Breast epithelium (tissue), 4 donors: ENCODE results near the gene NFKB1. TPM values are rescaled to one million over a fixed set of nuclear protein-coding genes. Genes with fewer than 3 reads are reported as not detected.

Experiments
- DNase-seq, 2 donors: peaks; one replicate each; pipeline ENCODE4 v3.0.0-alpha.2; 2019; ENCODE audit warnings: low spot score in 2 of 2
- H3K27ac ChIP-seq, 2 donors: fragments of 200-600 bp; sonication (generic) in 1 of 2; one replicate each; pipeline ENCODE4 v1.5.1; 2016 to 2019; ENCODE audit warnings: mild to moderate bottlenecking in 1 of 2
- H3K27me3 ChIP-seq, 2 donors: fragments of 200-600 bp; sonication (generic) in 1 of 2; one replicate each; pipeline versions ENCODE4 v1.5.1 to v1.6.0; 2017 to 2019; ENCODE audit warnings: control low read depth in 1 of 2, mild to moderate bottlenecking in 1 of 2
- H3K36me3 ChIP-seq: fragments of 200-600 bp; one replicate; pipeline ENCODE4 v1.5.1; 2019
- H3K4me1 ChIP-seq, 2 donors: fragments of 200-600 bp; sonication (generic); one replicate each; pipeline ENCODE4 v1.5.1; 2016 to 2019; ENCODE audit warnings: control low read depth in 1 of 2
- H3K4me3 ChIP-seq, 3 donors: fragments of 200-600 bp; sonication (generic); 1 replicate in 2 of 3; 2 replicates in 1 of 3; pipeline ENCODE4 v1.5.1; 2016 to 2019; ENCODE audit warnings: mild to moderate bottlenecking in 3 of 3, moderate library complexity in 2 of 3
- H3K9me3 ChIP-seq, 2 donors: fragments of 200-600 bp; sonication (generic) in 1 of 2; one replicate each; pipeline ENCODE4 v1.5.1; 2016 to 2019; ENCODE audit warnings: control low read depth in 1 of 2
- POLR2A ChIP-seq: fragments of 450-650 bp; IDR thresholded peaks from one replicate; pipeline ENCODE4 v1.6.1; 2016; ENCODE audit warnings: antibody characterized with exemption, mild to moderate bottlenecking, moderate library complexity
- POLR2AphosphoS5 ChIP-seq, 3 donors: sonication (generic); formaldehyde crosslinking; IDR thresholded peaks; one replicate each; pipeline ENCODE4 v1.6.1; 2017; ENCODE audit warnings: antibody characterized with exemption in 3 of 3
- intact Hi-C: fragments of 100-400 bp; cut with DNase I; formaldehyde crosslinking; loops from one replicate; pipeline ENCODE4 v1.15.1; 2023; ENCODE audit warnings: low total_unique reads
- total RNA-seq, 3 donors: library from RNA; depleted of rRNA; stranded (reverse); fragments of >200 nt; gene quantifications; one replicate each; pipeline ENCODE4 v1.1.0, GENCODE V29; 2016
- TF ChIP-seq, protein P1 (sequence below), 3 donors: fragments of 450-650 bp; IDR thresholded peaks; one replicate each; pipeline ENCODE4 v1.5.1; 2016 to 2017; ENCODE audit warnings: antibody characterized with exemption in 3 of 3, mild to moderate bottlenecking in 3 of 3, moderate library complexity in 3 of 3

NFKB1 gene, protein sequence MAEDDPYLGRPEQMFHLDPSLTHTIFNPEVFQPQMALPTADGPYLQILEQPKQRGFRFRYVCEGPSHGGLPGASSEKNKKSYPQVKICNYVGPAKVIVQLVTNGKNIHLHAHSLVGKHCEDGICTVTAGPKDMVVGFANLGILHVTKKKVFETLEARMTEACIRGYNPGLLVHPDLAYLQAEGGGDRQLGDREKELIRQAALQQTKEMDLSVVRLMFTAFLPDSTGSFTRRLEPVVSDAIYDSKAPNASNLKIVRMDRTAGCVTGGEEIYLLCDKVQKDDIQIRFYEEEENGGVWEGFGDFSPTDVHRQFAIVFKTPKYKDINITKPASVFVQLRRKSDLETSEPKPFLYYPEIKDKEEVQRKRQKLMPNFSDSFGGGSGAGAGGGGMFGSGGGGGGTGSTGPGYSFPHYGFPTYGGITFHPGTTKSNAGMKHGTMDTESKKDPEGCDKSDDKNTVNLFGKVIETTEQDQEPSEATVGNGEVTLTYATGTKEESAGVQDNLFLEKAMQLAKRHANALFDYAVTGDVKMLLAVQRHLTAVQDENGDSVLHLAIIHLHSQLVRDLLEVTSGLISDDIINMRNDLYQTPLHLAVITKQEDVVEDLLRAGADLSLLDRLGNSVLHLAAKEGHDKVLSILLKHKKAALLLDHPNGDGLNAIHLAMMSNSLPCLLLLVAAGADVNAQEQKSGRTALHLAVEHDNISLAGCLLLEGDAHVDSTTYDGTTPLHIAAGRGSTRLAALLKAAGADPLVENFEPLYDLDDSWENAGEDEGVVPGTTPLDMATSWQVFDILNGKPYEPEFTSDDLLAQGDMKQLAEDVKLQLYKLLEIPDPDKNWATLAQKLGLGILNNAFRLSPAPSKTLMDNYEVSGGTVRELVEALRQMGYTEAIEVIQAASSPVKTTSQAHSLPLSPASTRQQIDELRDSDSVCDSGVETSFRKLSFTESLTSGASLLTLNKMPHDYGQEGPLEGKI
- 10 to 100 TPM; 30.2 to 52.5 (median 42.6) TPM for total RNA-seq

GRCh38 chr4:102500696-102501446, at the start of gene NFKB1:
NFKB1 (plus strand) TSS chr4:102501359; CDS start chr4:102525519, 24,160 bp downstream.
- Histone ChIP-seq H3K36me3 (no peaks in the 10 kb centered on the region), H3K4me3 (peak within 1 kb of the TSS; percentile 89 to 93 (median 89)), H3K9me3 (no peaks in the 10 kb centered on the region), H3K27ac (peak within 1 kb of the TSS; percentile 97 to 99), H3K4me1 (peaks cover 0 to 3% of the 10 kb centered on the region in 2 donors), H3K27me3 (no peaks in the 10 kb centered on the region)
- intact Hi-C loops, result no loop called here
- no peak for TF ChIP-seq POLR2A
- TF ChIP-seq, protein P1, sequence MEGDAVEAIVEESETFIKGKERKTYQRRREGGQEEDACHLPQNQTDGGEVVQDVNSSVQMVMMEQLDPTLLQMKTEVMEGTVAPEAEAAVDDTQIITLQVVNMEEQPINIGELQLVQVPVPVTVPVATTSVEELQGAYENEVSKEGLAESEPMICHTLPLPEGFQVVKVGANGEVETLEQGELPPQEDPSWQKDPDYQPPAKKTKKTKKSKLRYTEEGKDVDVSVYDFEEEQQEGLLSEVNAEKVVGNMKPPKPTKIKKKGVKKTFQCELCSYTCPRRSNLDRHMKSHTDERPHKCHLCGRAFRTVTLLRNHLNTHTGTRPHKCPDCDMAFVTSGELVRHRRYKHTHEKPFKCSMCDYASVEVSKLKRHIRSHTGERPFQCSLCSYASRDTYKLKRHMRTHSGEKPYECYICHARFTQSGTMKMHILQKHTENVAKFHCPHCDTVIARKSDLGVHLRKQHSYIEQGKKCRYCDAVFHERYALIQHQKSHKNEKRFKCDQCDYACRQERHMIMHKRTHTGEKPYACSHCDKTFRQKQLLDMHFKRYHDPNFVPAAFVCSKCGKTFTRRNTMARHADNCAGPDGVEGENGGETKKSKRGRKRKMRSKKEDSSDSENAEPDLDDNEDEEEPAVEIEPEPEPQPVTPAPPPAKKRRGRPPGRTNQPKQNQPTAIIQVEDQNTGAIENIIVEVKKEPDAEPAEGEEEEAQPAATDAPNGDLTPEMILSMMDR (IDR thresholded peaks at IDR 0.05), result no peak
- no peak for TF ChIP-seq POLR2AphosphoS5 (IDR thresholded peaks at IDR 0.05)
- peak; percentile 38 to 60 for DNase-seq

- no peak for TF ChIP-seq POLR2AphosphoS5 (IDR thresholded peaks at IDR 0.05)
- TF ChIP-seq, protein P1 (IDR thresholded peaks at IDR 0.05), result no peak
- no peak for TF ChIP-seq POLR2A
- intact Hi-C loops, result no loop called here
- H3K4me3 ChIP-seq, result no peak overlapping the region
Measured at GRCh38 chr4:102452854-102453253, 48.3 kb upstream of the NFKB1 start.

GRCh38 chr4:102453827-102454226, 47.3 kb upstream of the NFKB1 start:
- no peaks in the 10 kb centered on the region for H3K9me3 ChIP-seq
- DNase-seq, result no peak
- no peaks in the 10 kb centered on the region for H3K27me3 ChIP-seq
- TF ChIP-seq, protein P1 (IDR thresholded peaks at IDR 0.05), result no peak
- no peak for TF ChIP-seq POLR2AphosphoS5 (IDR thresholded peaks at IDR 0.05)
- TF ChIP-seq POLR2A, result no peak
- no peaks in the 10 kb centered on the region for H3K36me3 ChIP-seq
- no peak overlapping the region for H3K27ac ChIP-seq
- intact Hi-C loops, result no loop called here
- H3K4me3 ChIP-seq, result no peak overlapping the region
- H3K4me1 ChIP-seq, result no peaks in the 10 kb centered on the region

More at GRCh38 chr4:102452854-102453253, 48.3 kb upstream of the NFKB1 start:
- H3K27me3 ChIP-seq, result no peaks in the 10 kb centered on the region
- H3K4me1 ChIP-seq, result no peaks in the 10 kb centered on the region
- H3K36me3 ChIP-seq, result no peaks in the 10 kb centered on the region
- no peak for DNase-seq
- H3K27ac ChIP-seq, result no peak overlapping the region
- H3K9me3 ChIP-seq, result no peaks in the 10 kb centered on the region

- no peak overlapping the region for H3K27ac ChIP-seq
- H3K4me1 ChIP-seq, result no peaks in the 10 kb centered on the region
- intact Hi-C loops, result no loop called here
- no peak for DNase-seq
- H3K36me3 ChIP-seq, result no peaks in the 10 kb centered on the region
- TF ChIP-seq, protein P1 (IDR thresholded peaks at IDR 0.05), result no peak
- TF ChIP-seq POLR2A, result no peak
- no peak for TF ChIP-seq POLR2AphosphoS5 (IDR thresholded peaks at IDR 0.05)
- H3K4me3 ChIP-seq, result no peak overlapping the region
- no peaks in the 10 kb centered on the region for H3K27me3 ChIP-seq
- peaks cover 0 to 1% of the 10 kb centered on the region in 2 donors for H3K9me3 ChIP-seq
Measured at GRCh38 chr4:102454268-102454667, 46.9 kb upstream of the NFKB1 start.
